ENCODE data around the gene C17orf113. TPM values are rescaled to one million over a fixed set of nuclear protein-coding genes. Genes with fewer than 3 reads are reported as not detected.

C17orf113 gene
- total and polyA plus RNA-seq, 2 of the 13 experiments (the other 11 are each of a cell fraction or from before 2014, with no cell fraction given), result 0.87 to 1.1 TPM

GRCh38 chr17:42094375-42095069 lies 44.1 kb upstream of the C17orf113 start:
- WGBS (ENCODE audit: low lambda C conversion rate), result 60% methylated on average over 11 of the region's 12 CpGs
- no peak overlapping the region for H2AFZ ChIP-seq (ENCODE audit: low read length)
- H3K27me3 ChIP-seq (ENCODE audit: control insufficient read depth in 1 of 2, insufficient read depth in 2 of 2, low read length in 2 of 2), result peaks cover 6 to 47% of the 10 kb centered on the region in 2 experiments; a peak in 4 of 5 replicates
- no peaks in the 10 kb centered on the region for H3K79me2 ChIP-seq (ENCODE audit: insufficient read depth, low read length)
- no peak for DNase-seq (ENCODE audit: low spot score)
- no peaks in the 10 kb centered on the region for H3K9me3 ChIP-seq (ENCODE audit: low read length)
- no peak overlapping the region for H3K4me3 ChIP-seq (replicated peaks in 1 of 3; ENCODE audit: insufficient read depth in 1 of 3, low read depth in 2 of 3, low read length in 3 of 3)
- no peak overlapping the region for H3K4me2 ChIP-seq (ENCODE audit: low read depth, low read length)
- no peak overlapping the region for H3K9ac ChIP-seq (ENCODE audit: insufficient read depth, low read depth, low read length)
- no peaks in the 10 kb centered on the region for H3K36me3 ChIP-seq (replicated peaks in 1 of 2; ENCODE audit: control insufficient read depth in 1 of 2, insufficient read depth in 2 of 2, low read length in 2 of 2)
- H4K20me1 ChIP-seq (ENCODE audit: insufficient read depth, low read length), result no peaks in the 10 kb centered on the region
- FAIRE-seq, result no peak
- no TSS peak for BruUV-seq (replicated peaks)
- TF ChIP-seq HNRNPH1 (optimal IDR thresholded peaks at IDR 0.05; ENCODE audit: low read depth, low read length) (no peak), FOXO4 (CRISPR knock-in tag; conservative IDR thresholded peaks at IDR 0.05) (0 out of 2 replicates have a peak, but pooled peaks have one; percentile 60)
- H3K4me1 ChIP-seq (ENCODE audit: insufficient read depth, low read length), result peaks cover 82% of the 10 kb centered on the region
- no peak overlapping the region for H3K27ac ChIP-seq (ENCODE audit: extremely low read length, insufficient read depth, low read length)
- in situ Hi-C loops (cut with HindIII; ENCODE audit: extremely low pct_ligation_motif_present, low pct_unique_long_range_greater_than_20kb), result no loop called here
- CTCF ChIA-PET (ENCODE audit: low intra/inter-chr PET ratio, low total read pairs), result no interaction called here
- intact Hi-C loops (cut with micrococcal nuclease; ENCODE audit: unreplicated experiment), result no loop called here
- POLR2A ChIA-PET, result interaction anchor here (1.4 to 2.2 kb wide), 2 partner anchors 18 to 26 kb away, joined by 4 to 7 read pairs; partner anchors contain the start of gene DHX58
- ATAC-seq, result no peak

GRCh38 chr17:42092939-42093338 lies 42.5 kb upstream of the C17orf113 start:
- intact Hi-C loops (cut with micrococcal nuclease; ENCODE audit: unreplicated experiment), result no loop called here
- H3K79me2 ChIP-seq (ENCODE audit: insufficient read depth, low read length), result no peaks in the 10 kb centered on the region
- no peak overlapping the region for H3K4me3 ChIP-seq (replicated peaks in 1 of 3; ENCODE audit: insufficient read depth in 1 of 3, low read depth in 2 of 3, low read length in 3 of 3)
- H3K27ac ChIP-seq (ENCODE audit: extremely low read length, insufficient read depth, low read length), result no peak overlapping the region
- H3K4me2 ChIP-seq (ENCODE audit: low read depth, low read length), result no peak overlapping the region
- peaks cover 2 to 34% of the 10 kb centered on the region in 2 experiments; a peak in 4 of 5 replicates for H3K27me3 ChIP-seq (ENCODE audit: control insufficient read depth in 1 of 2, insufficient read depth in 2 of 2, low read length in 2 of 2)
- H4K20me1 ChIP-seq (ENCODE audit: insufficient read depth, low read length), result no peaks in the 10 kb centered on the region
- ChIA-PET POLR2A (no interaction called here), CTCF (ENCODE audit: low intra/inter-chr PET ratio, low total read pairs) (no interaction called here)
- ATAC-seq (no peak), DNase-seq (ENCODE audit: low spot score) (no peak), FAIRE-seq (no peak)
- TF ChIP-seq ZNF770 (CRISPR knock-in tag; IDR thresholded peaks at IDR 0.05) (peak; percentile 78), SMAD1 (CRISPR knock-in tag; IDR thresholded peaks at IDR 0.05; ENCODE audit: borderline replicate concordance, low read depth) (no peak)
- peaks cover 81% of the 10 kb centered on the region for H3K4me1 ChIP-seq (ENCODE audit: insufficient read depth, low read length)
- BruUV-seq (replicated peaks), result no TSS peak
- no peak overlapping the region for H2AFZ ChIP-seq (ENCODE audit: low read length)
- H3K9me3 ChIP-seq (ENCODE audit: low read length), result no peaks in the 10 kb centered on the region
- H3K9ac ChIP-seq (ENCODE audit: insufficient read depth, low read depth, low read length), result no peak overlapping the region
- in situ Hi-C loops (cut with HindIII; ENCODE audit: extremely low pct_ligation_motif_present, low pct_unique_long_range_greater_than_20kb), result no loop called here
- H3K36me3 ChIP-seq (replicated peaks in 1 of 2; ENCODE audit: control insufficient read depth in 1 of 2, insufficient read depth in 2 of 2, low read length in 2 of 2), result no peaks in the 10 kb centered on the region
- 12% methylated on average over 6 of the region's 6 CpGs for WGBS (ENCODE audit: low lambda C conversion rate)

All from HepG2 (cell line).